ENCODE measurements around the gene FUT7. TPM values are rescaled to one million over a fixed set of nuclear protein-coding genes. Genes with fewer than 3 reads are reported as not detected.

Gene FUT7
- total and polyA plus RNA-seq, 2 of the 8 experiments (the other 6 are each of a cell fraction or from before 2014, with no cell fraction given): not detected

DNA sequence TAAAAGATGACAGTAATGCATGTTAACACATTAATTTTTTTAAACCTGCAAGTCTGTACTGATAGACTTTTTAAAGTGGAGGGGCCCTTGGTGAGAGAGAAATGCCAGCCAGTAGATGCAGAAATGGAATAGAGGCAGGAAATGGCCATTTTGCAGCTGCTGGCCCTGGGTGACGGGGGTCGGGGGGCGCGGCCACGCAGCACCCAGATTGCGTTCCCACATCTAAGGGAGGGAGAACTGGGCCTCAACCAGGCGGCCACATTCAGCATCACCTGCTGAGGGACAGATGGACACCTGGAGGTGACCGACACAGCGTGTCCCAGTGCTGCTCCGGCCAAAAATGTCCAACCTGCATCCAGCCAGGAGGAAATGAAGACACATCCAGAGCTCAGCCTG is 29.2 kb downstream of the FUT7 start:
- DNase-seq (ENCODE audit: low read depth in 1 of 2, low spot score in 2 of 2) (no peak), FAIRE-seq (no peak)
- Histone ChIP-seq H3K9me3 (ENCODE audit: insufficient read depth in 2 of 2, low read depth in 1 of 2, low read length in 1 of 2) (peaks cover 0 to 10% of the 10 kb centered on the region in 2 experiments; a peak in 1 of 4 replicates), H3K14ac (ENCODE audit: insufficient read length) (no peak overlapping the region), H3K79me2 (ENCODE audit: control insufficient read depth in 1 of 2, insufficient read depth in 2 of 2, low read length in 2 of 2) (no peaks in the 10 kb centered on the region), H3K23me2 (ENCODE audit: low read depth, low read length) (no peaks in the 10 kb centered on the region), H2BK20ac (ENCODE audit: low read length) (no peak overlapping the region), H2BK5ac (ENCODE audit: low read depth, low read length) (no peak overlapping the region), H2AFZ (ENCODE audit: low read length) (no peak overlapping the region), H2BK120ac (replicated peaks; ENCODE audit: low read depth, low read length) (no peak overlapping the region), H3K27ac (ENCODE audit: low read depth, low read length) (no peak overlapping the region), H2BK15ac (ENCODE audit: low read length) (no peak overlapping the region), H2BK12ac (ENCODE audit: low read depth, low read length) (no peak overlapping the region), H3K18ac (ENCODE audit: extremely low read depth, low read length) (no peak overlapping the region), H3K4me1 (replicated peaks in 1 of 4; ENCODE audit: control insufficient read depth in 3 of 4, insufficient read depth in 4 of 4, low read length in 3 of 4) (peaks cover 0 to under 1% (median 0%) of the 10 kb centered on the region in 4 experiments; a peak in 2 of 7 replicates), H4K8ac (ENCODE audit: extremely low read depth, insufficient read depth, low read length) (no peak overlapping the region), H3K79me1 (ENCODE audit: low read depth, low read length) (no peaks in the 10 kb centered on the region), H3K36me3 (ENCODE audit: control insufficient read depth in 2 of 4, insufficient read depth in 4 of 4, low read length in 3 of 4) (no peaks in the 10 kb centered on the region), H3K4me3 (ENCODE audit: extremely low read depth in 1 of 4, insufficient read depth in 2 of 4, low read depth in 3 of 4, low read length in 4 of 4) (no peak overlapping the region), H2AK5ac (ENCODE audit: low read depth, low read length) (no peak overlapping the region), H3K4me2 (ENCODE audit: insufficient read depth in 1 of 2, low read depth in 2 of 2, low read length in 2 of 2) (no peak overlapping the region), H3K9ac (replicated peaks in 1 of 4; ENCODE audit: extremely low read depth in 1 of 4, low read depth in 3 of 4, low read length in 3 of 4) (no peak overlapping the region), H3K27me3 (replicated peaks in 1 of 4; ENCODE audit: control insufficient read depth in 3 of 4, extremely low read depth in 1 of 4, insufficient read depth in 3 of 4, low read length in 3 of 4) (no peaks in the 10 kb centered on the region; a peak in 1 of 7 replicates), H4K20me1 (replicated peaks in 1 of 2; ENCODE audit: control insufficient read depth in 1 of 2, insufficient read depth in 2 of 2, low read length in 2 of 2) (no peaks in the 10 kb centered on the region), H3K56ac (replicated peaks; ENCODE audit: insufficient read length, low read depth, low read length) (no peak overlapping the region), H3K23ac (ENCODE audit: insufficient read length) (no peak overlapping the region), H4K91ac (replicated peaks; ENCODE audit: insufficient read length, low read length) (no peak overlapping the region), H4K5ac (ENCODE audit: insufficient read length, low read depth, low read length) (no peak overlapping the region), H3K4ac (replicated peaks; ENCODE audit: insufficient read length, low read depth, low read length) (no peak overlapping the region)
- POLR2A ChIA-PET (ENCODE audit: partially characterized antibody): no interaction called here
- 91% methylated on average over 10 of the region's 10 CpGs; no CpG with 5 or more reads in 1 of the 2 experiments for WGBS, 2 experiments (ENCODE audit: extremely low coverage in 1 of 2, insufficient coverage in 1 of 2, insufficient read length in 1 of 2, insufficient replicate concordance in 2 of 2, low coverage in 1 of 2, low lambda C conversion rate in 2 of 2, missing lambda C conversion rate in 1 of 2)
- CTCF ChIA-PET (ENCODE audit: partially characterized antibody): interaction anchor here (0.6 to 3.5 kb wide), 10 partner anchors 18 to 215 kb away, joined by 3 to 21 read pairs (median 6); partner anchors contain the start of gene DPP7
- no peak for TF ChIP-seq CTBP2 (IDR thresholded peaks at IDR 0.05; ENCODE audit: borderline replicate concordance, insufficient read depth, insufficient read length, low read length)
- no peak for TF ChIP-seq GTF2F1 (IDR thresholded peaks at IDR 0.05; ENCODE audit: borderline replicate concordance, low read depth, low read length)
- no peak for TF ChIP-seq JUN (IDR thresholded peaks at IDR 0.05; ENCODE audit: low read depth, low read length)
- no peak for TF ChIP-seq SIRT6 (IDR thresholded peaks at IDR 0.05; ENCODE audit: low read length)
- TF ChIP-seq, protein P1, sequence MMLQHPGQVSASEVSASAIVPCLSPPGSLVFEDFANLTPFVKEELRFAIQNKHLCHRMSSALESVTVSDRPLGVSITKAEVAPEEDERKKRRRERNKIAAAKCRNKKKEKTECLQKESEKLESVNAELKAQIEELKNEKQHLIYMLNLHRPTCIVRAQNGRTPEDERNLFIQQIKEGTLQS (IDR thresholded peaks at IDR 0.05; ENCODE audit: insufficient read depth, low read depth, low read length): no peak
- no peak for TF ChIP-seq TAF1 (IDR thresholded peaks at IDR 0.05; ENCODE audit: low read depth, low read length)
- no peak for TF ChIP-seq SIN3A (conservative IDR thresholded peaks at IDR 0.05 in 1 of 2, IDR thresholded peaks at IDR 0.05 in 1 of 2; ENCODE audit: low read depth in 1 of 2, low read length in 2 of 2)
